ENCODE data around the gene BCL11B.

DNA sequence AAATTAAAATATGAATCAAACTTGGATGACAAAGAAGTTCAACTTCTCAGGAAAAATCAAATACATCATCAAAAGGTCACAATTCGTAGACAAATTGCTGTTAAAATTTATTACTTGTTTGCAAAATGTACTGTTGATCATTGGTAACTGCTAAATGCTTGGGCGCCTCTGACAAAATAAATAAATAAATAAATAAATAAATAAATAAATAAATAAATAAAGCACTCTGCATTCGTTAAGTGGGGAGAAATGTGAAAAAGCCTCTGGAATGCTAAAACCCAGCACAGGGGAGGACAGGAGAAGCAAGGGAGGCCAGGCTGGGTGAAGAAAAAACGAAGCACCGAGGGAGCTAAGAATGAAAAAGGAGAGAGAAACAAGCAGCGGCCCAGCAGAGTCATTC lies 115.2 kb downstream of the BCL11B start:
- TF ChIP-seq, protein P1, sequence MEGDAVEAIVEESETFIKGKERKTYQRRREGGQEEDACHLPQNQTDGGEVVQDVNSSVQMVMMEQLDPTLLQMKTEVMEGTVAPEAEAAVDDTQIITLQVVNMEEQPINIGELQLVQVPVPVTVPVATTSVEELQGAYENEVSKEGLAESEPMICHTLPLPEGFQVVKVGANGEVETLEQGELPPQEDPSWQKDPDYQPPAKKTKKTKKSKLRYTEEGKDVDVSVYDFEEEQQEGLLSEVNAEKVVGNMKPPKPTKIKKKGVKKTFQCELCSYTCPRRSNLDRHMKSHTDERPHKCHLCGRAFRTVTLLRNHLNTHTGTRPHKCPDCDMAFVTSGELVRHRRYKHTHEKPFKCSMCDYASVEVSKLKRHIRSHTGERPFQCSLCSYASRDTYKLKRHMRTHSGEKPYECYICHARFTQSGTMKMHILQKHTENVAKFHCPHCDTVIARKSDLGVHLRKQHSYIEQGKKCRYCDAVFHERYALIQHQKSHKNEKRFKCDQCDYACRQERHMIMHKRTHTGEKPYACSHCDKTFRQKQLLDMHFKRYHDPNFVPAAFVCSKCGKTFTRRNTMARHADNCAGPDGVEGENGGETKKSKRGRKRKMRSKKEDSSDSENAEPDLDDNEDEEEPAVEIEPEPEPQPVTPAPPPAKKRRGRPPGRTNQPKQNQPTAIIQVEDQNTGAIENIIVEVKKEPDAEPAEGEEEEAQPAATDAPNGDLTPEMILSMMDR (IDR thresholded peaks at IDR 0.05; ENCODE audit: poor library complexity): no peak
- no peak for TF ChIP-seq EZH2phosphoT487 (IDR thresholded peaks at IDR 0.05; ENCODE audit: low read depth, severe bottlenecking, unreplicated experiment)
